IMR-90 (cell line): ENCODE results near the gene RNF182. TPM values are rescaled to one million over a fixed set of nuclear protein-coding genes. Genes with fewer than 3 reads are reported as not detected.
A peak's percentile ranks its signal among the peaks of the same experiment; 100 is the strongest.

Source experiments
- ATAC-seq: fragments of 200-7000 bp; cut with Tn5 transposase; 2 replicates; pipeline ENCODE4 v1.9.1; 2020; ENCODE audit warnings: low read depth, mild to moderate bottlenecking, moderate library complexity
- BruUV-seq: library from RNA; stranded (reverse); fragments of 400-500 nt; replicated peaks from 2 replicates; lab custom pipeline; 2021; lab: Mats Ljungman, UMichigan
- CTCF ChIA-PET: fragments of 300-600 bp; formaldehyde crosslinking; extraction: SDS; loops from one replicate; lab custom pipeline; 2021; ENCODE audit warnings: antibody characterized with exemption; lab: Yijun Ruan, JAX
- POLR2A ChIA-PET: fragments of 300-600 bp; sonication (Branson Sonifier 250); formaldehyde crosslinking; loops from one replicate; lab custom pipeline; 2022; ENCODE audit warnings: antibody characterized with exemption; ENCODE audit not compliant: unreplicated experiment; lab: Charles Lee
- DNase-seq: peaks from one replicate; pipeline ENCODE4 v3.0.0; 2013
- H2AFZ ChIP-seq: replicated peaks from 2 replicates; pipeline ENCODE3; 2013; ENCODE audit warnings: low read length, mild to moderate bottlenecking; ENCODE audit not compliant: poor library complexity
- H2AK5ac ChIP-seq: 2 replicates; pipeline ENCODE4 v1.6.1; 2013; ENCODE audit warnings: low read depth, low read length, inconsistent platforms
- H2AK9ac ChIP-seq: replicated peaks from 2 replicates; pipeline ENCODE3; 2013; ENCODE audit warnings: mild to moderate bottlenecking, low read depth, low read length, moderate library complexity; ENCODE audit not compliant: poor library complexity
- H2BK120ac ChIP-seq: 2 replicates; pipeline ENCODE4 v1.6.1; 2013; ENCODE audit warnings: low read depth, low read length, inconsistent platforms
- H2BK15ac ChIP-seq: 3 replicates; pipeline ENCODE4 v1.6.1; 2013; ENCODE audit warnings: low read depth, low read length, inconsistent platforms
- H2BK20ac ChIP-seq: 2 replicates; pipeline ENCODE4 v1.6.1; 2013; ENCODE audit warnings: low read depth, mild to moderate bottlenecking, inconsistent platforms, low read length, moderate library complexity
- H2BK5ac ChIP-seq: 2 replicates; pipeline ENCODE4 v1.6.1; 2013; ENCODE audit warnings: mild to moderate bottlenecking, low read depth, low read length, inconsistent platforms; ENCODE audit not compliant: poor library complexity, severe bottlenecking
- H3K14ac ChIP-seq: replicated peaks from 2 replicates; pipeline ENCODE4 v1.6.1; 2013; ENCODE audit warnings: low read depth, low read length, inconsistent platforms
- H3K18ac ChIP-seq: 2 replicates; pipeline ENCODE4 v1.6.1; 2013; ENCODE audit warnings: low read depth, low read length, control low read depth
- H3K23ac ChIP-seq: 2 replicates; pipeline ENCODE4 v1.6.1; 2013; ENCODE audit warnings: low read depth, low read length, inconsistent platforms
- H3K27ac ChIP-seq: 2 replicates; pipeline ENCODE4 v1.5.1; 2013; ENCODE audit warnings: mild to moderate bottlenecking, control low read depth, low read length; ENCODE audit not compliant: insufficient read depth
- H3K27me3 ChIP-seq: 2 replicates; pipeline ENCODE4 v1.6.1; 2013; ENCODE audit warnings: low read length; ENCODE audit not compliant: control insufficient read depth, insufficient read depth
- H3K36me3 ChIP-seq: 2 replicates; pipeline ENCODE4 v1.6.1; 2013; ENCODE audit warnings: low read length, mixed read lengths; ENCODE audit not compliant: control insufficient read depth, insufficient read depth
- H3K4ac ChIP-seq: 2 replicates; pipeline ENCODE4 v1.6.1; 2013; ENCODE audit warnings: low read depth, low read length, inconsistent platforms
- H3K4me1 ChIP-seq: 2 replicates; pipeline ENCODE4 v1.6.1; 2013; ENCODE audit warnings: low read length, mixed read lengths; ENCODE audit not compliant: control insufficient read depth, insufficient read depth
- H3K4me2 ChIP-seq: 2 replicates; pipeline ENCODE4 v1.6.1; 2013; ENCODE audit warnings: low read depth, mild to moderate bottlenecking, control low read depth, low read length, moderate library complexity
- H3K4me3 ChIP-seq: 2 replicates; pipeline ENCODE4 v1.5.1; 2013; ENCODE audit warnings: low read depth, mild to moderate bottlenecking, control low read depth, low read length, moderate library complexity; ENCODE audit not compliant: insufficient read depth
- H3K56ac ChIP-seq: 2 replicates; pipeline ENCODE4 v1.6.1; 2013; ENCODE audit warnings: low read length, inconsistent platforms; ENCODE audit not compliant: insufficient read depth; ENCODE audit errors: extremely low read depth
- H3K79me1 ChIP-seq, 2 experiments: 2 replicates each; pipeline ENCODE4 v1.6.1; 2013; ENCODE audit warnings: low read length in 2 of 2, inconsistent platforms in 1 of 2, low read depth in 1 of 2
- H3K9ac ChIP-seq: 2 replicates; pipeline ENCODE4 v1.6.1; 2013; ENCODE audit warnings: low read depth, low read length, control low read depth
- H3K9me1 ChIP-seq: 2 replicates; pipeline ENCODE4 v1.6.1; 2013; ENCODE audit warnings: low read length, inconsistent platforms; ENCODE audit not compliant: insufficient read depth
- H3K9me3 ChIP-seq: 2 replicates; pipeline ENCODE4 v1.6.1; 2013; ENCODE audit warnings: low read length; ENCODE audit not compliant: control insufficient read depth, insufficient read depth
- H4K20me1 ChIP-seq: 2 replicates; pipeline ENCODE4 v1.6.1; 2013; ENCODE audit warnings: low read length, inconsistent platforms; ENCODE audit not compliant: insufficient read depth
- H4K5ac ChIP-seq: 2 replicates; pipeline ENCODE4 v1.6.1; 2013; ENCODE audit warnings: mild to moderate bottlenecking, low read depth, low read length, control low read depth
- H4K8ac ChIP-seq, 2 experiments: 2 replicates each; pipeline ENCODE4 v1.6.1; 2013; ENCODE audit warnings: low read depth in 2 of 2, low read length in 2 of 2, control low read depth in 1 of 2, inconsistent platforms in 1 of 2
- H4K91ac ChIP-seq: 2 replicates; pipeline ENCODE4 v1.6.1; 2013; ENCODE audit warnings: low read depth, low read length, inconsistent platforms; ENCODE audit not compliant: insufficient read depth
- BHLHE40 ChIP-seq: fragments of 150-350 bp; IDR thresholded peaks from 2 replicates; pipeline ENCODE4 v1.6.1; 2016; ENCODE audit warnings: mild to moderate bottlenecking, low read depth, low read length
- CEBPB ChIP-seq: IDR thresholded peaks from 2 replicates; pipeline ENCODE4 v1.6.1; 2012; ENCODE audit warnings: low read depth, low read length, improper control_type of control experiment
- CHD1 ChIP-seq: IDR thresholded peaks from 2 replicates; pipeline ENCODE4 v1.6.1; 2012; ENCODE audit warnings: low read depth, low read length, improper control_type of control experiment
- FOS ChIP-seq: fragments of 150-350 bp; IDR thresholded peaks from 2 replicates; pipeline ENCODE4 v1.6.1; 2016; ENCODE audit warnings: low read depth, low read length
- MAFK ChIP-seq: IDR thresholded peaks from 2 replicates; pipeline ENCODE4 v1.6.1; 2012; ENCODE audit warnings: low read depth, low read length, improper control_type of control experiment
- MXI1 ChIP-seq: IDR thresholded peaks from 2 replicates; pipeline ENCODE4 v1.6.1; 2012; ENCODE audit warnings: low read depth, mild to moderate bottlenecking, low read length, moderate library complexity, borderline replicate concordance
- NFE2L2 ChIP-seq: fragments of 150-350 bp; IDR thresholded peaks from 2 replicates; pipeline ENCODE4 v1.6.1; 2016; ENCODE audit warnings: low read depth, mild to moderate bottlenecking, low read length
- RFX5 ChIP-seq: IDR thresholded peaks from 2 replicates; pipeline ENCODE4 v1.8.0; 2012; ENCODE audit warnings: low read depth, mild to moderate bottlenecking, low read length, moderate library complexity
- WGBS, 2 experiments: methylation state at CpG; one replicate each; pipeline versions ENCODE4 v1.1.5 to v1.1.7; 2013; ENCODE audit warnings: missing lambda C conversion rate in 2 of 2; ENCODE audit not compliant: insufficient read length in 1 of 2; ENCODE audit errors: extremely low coverage in 2 of 2; 5-methylcytosine and 5-hydroxymethylcytosine counted together
- dilution Hi-C: fragments of 300-500 bp; cut with HindIII; formaldehyde crosslinking; loops from one replicate; pipeline ENCODE4 v1.14.3; 2018; ENCODE audit warnings: low sequenced_read_pairs; ENCODE audit not compliant: unreplicated experiment
- in situ Hi-C: fragments of 300-500 bp; cut with MboI; formaldehyde crosslinking; loops from 3 replicates; pipeline ENCODE4 v1.14.3; 2019; ENCODE audit warnings: low sequenced_read_pairs, inconsistent platforms, mixed read lengths
- intact Hi-C: fragments of 100-400 bp; cut with micrococcal nuclease; formaldehyde crosslinking; loops from 2 replicates; pipeline ENCODE4 v1.10.0; 2022
- polyA plus RNA-seq, 3 experiments: library from polyadenylated mRNA; depleted of rRNA; stranded (reverse); fragments of >200 nt; gene quantifications; 2 replicates each; pipeline ENCODE4 v1.2.3, GENCODE V29; 2012; ENCODE audit warnings: low replicate concordance in 1 of 3
- total RNA-seq: library from RNA; depleted of rRNA; stranded (reverse); fragments of >200 nt; gene quantifications from 2 replicates; pipeline ENCODE4 v1.2.3, GENCODE V29; 2012
- TF ChIP-seq, protein P1 (sequence below): conservative IDR thresholded peaks from 2 replicates; pipeline ENCODE4 v1.5.1; 2012; ENCODE audit warnings: mild to moderate bottlenecking, low read depth, low read length, improper control_type of control experiment
- TF ChIP-seq, protein P2 (sequence below): fragments of 150-350 bp; IDR thresholded peaks from 2 replicates; pipeline ENCODE4 v1.6.1; 2016; ENCODE audit warnings: low read depth, mild to moderate bottlenecking, low read length, moderate library complexity, borderline replicate concordance

RNF182 gene
- total and polyA plus RNA-seq, 2 of the 4 experiments (the other 2 are of a cell fraction), result 4.1 to 9.1 TPM

DNA sequence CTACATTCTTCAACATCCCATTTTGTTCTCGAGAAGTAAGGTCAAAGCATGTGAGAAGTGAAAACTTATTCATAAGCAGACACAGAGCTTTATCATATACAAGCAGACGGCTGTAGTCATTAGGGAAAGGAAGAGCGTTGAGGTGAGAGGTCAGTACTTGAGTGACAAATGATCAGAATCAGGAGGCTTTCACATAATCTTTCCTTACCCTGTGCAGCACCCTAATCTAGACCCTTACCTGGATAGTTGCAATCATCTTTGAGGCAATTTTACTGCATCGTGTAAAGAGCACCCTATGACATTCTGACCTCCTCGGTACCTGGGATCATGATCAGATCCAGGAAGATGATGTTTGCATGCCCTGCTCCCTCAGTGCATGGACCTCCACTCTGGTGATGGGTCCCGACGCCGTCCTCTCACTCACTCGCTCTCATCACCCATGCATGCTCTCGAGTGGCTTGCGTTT, 62.7 kb downstream of the RNF182 start:
- no peak overlapping the region for H3K4me3 ChIP-seq
- DNase-seq (no peak), ATAC-seq (no peak)
- H3K36me3 ChIP-seq, result no peaks in the 10 kb centered on the region
- H3K56ac ChIP-seq, result no peak overlapping the region
- POLR2A ChIA-PET, result no interaction called here
- H3K18ac ChIP-seq, result no peak overlapping the region
- WGBS, 2 experiments, result 43% methylated on average over 1 of the region's 11 CpGs; no CpG with 5 or more reads in 1 of the 2 experiments
- no peak overlapping the region for H4K5ac ChIP-seq
- dilution Hi-C loops (no loop called here), intact Hi-C loops (loop anchor here (5.0 kb wide), 1 partner anchor 40 kb away; no protein-coding TSS in a partner anchor), in situ Hi-C loops (no loop called here)
- BruUV-seq, result no TSS peak
- H3K4me2 ChIP-seq, result no peak overlapping the region
- peaks cover 2% of the 10 kb centered on the region; the same call in 1 of the 2 replicates for H3K4me1 ChIP-seq
- no peak overlapping the region for H2BK20ac ChIP-seq
- CTCF ChIA-PET, result interaction anchor here (0.7 to 1.5 kb wide), 3 partner anchors 12 to 77 kb away, joined by 3 read pairs; partner anchors contain the start of gene RNF182
- H2AK9ac ChIP-seq, result no peak overlapping the region
- H3K9me1 ChIP-seq, result peaks cover 6% of the 10 kb centered on the region; the same call in 1 of the 2 replicates
- H2BK15ac ChIP-seq, result no peak overlapping the region
- H3K27me3 ChIP-seq, result no peaks in the 10 kb centered on the region
- H3K27ac ChIP-seq, result no peak overlapping the region
- no peak overlapping the region for H3K9ac ChIP-seq
- H3K14ac ChIP-seq, result no peak overlapping the region
- no peak overlapping the region for H2AFZ ChIP-seq
- H3K9me3 ChIP-seq, result no peaks in the 10 kb centered on the region
- H2BK5ac ChIP-seq, result no peak overlapping the region
- TF ChIP-seq BHLHE40, result no peak
- TF ChIP-seq, protein P1, sequence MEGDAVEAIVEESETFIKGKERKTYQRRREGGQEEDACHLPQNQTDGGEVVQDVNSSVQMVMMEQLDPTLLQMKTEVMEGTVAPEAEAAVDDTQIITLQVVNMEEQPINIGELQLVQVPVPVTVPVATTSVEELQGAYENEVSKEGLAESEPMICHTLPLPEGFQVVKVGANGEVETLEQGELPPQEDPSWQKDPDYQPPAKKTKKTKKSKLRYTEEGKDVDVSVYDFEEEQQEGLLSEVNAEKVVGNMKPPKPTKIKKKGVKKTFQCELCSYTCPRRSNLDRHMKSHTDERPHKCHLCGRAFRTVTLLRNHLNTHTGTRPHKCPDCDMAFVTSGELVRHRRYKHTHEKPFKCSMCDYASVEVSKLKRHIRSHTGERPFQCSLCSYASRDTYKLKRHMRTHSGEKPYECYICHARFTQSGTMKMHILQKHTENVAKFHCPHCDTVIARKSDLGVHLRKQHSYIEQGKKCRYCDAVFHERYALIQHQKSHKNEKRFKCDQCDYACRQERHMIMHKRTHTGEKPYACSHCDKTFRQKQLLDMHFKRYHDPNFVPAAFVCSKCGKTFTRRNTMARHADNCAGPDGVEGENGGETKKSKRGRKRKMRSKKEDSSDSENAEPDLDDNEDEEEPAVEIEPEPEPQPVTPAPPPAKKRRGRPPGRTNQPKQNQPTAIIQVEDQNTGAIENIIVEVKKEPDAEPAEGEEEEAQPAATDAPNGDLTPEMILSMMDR, result no peak
- TF ChIP-seq MAFK, result no peak
- no peak for TF ChIP-seq CHD1
- no peak for TF ChIP-seq CEBPB
- no peak for TF ChIP-seq FOS
- no peak for TF ChIP-seq NFE2L2
- no peak for TF ChIP-seq RFX5
- no peak for TF ChIP-seq MXI1
- TF ChIP-seq, protein P2, sequence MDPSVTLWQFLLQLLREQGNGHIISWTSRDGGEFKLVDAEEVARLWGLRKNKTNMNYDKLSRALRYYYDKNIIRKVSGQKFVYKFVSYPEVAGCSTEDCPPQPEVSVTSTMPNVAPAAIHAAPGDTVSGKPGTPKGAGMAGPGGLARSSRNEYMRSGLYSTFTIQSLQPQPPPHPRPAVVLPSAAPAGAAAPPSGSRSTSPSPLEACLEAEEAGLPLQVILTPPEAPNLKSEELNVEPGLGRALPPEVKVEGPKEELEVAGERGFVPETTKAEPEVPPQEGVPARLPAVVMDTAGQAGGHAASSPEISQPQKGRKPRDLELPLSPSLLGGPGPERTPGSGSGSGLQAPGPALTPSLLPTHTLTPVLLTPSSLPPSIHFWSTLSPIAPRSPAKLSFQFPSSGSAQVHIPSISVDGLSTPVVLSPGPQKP, result no peak
- H4K91ac ChIP-seq, result peak overlapping the region; percentile 11; the same call in 1 of the 2 replicates
- H2BK120ac ChIP-seq, result no peak overlapping the region
- no peak overlapping the region for H3K23ac ChIP-seq
- H4K8ac ChIP-seq, result no peak overlapping the region
- no peak overlapping the region for H3K4ac ChIP-seq
- H4K20me1 ChIP-seq, result no peaks in the 10 kb centered on the region
- no peaks in the 10 kb centered on the region for H3K79me1 ChIP-seq
- H2AK5ac ChIP-seq, result no peak overlapping the region
